CD14-positive monocyte (primary cell): ENCODE results near the gene TMX4. TPM values are rescaled to one million over a fixed set of nuclear protein-coding genes. Genes with fewer than 3 reads are reported as not detected.

Experiments
- DNase-seq, 3 donors: peaks; one replicate each; pipeline ENCODE4 v3.0.0-alpha.2; 2011 to 2022
- H2AFZ ChIP-seq: 2 replicates; pipeline ENCODE4 v1.6.0; 2012; ENCODE audit warnings: mild to moderate bottlenecking, low read depth, low read length, inconsistent platforms; ENCODE audit not compliant: insufficient read depth, poor library complexity, severe bottlenecking
- H3K27ac ChIP-seq, 2 donors: 1 replicate in 1 of 2; 2 replicates in 1 of 2; pipeline ENCODE4 v1.5.1; 2012 to 2013; ENCODE audit warnings: low read length in 2 of 2, control low read depth in 1 of 2, inconsistent platforms in 1 of 2, low read depth in 1 of 2, mild to moderate bottlenecking in 1 of 2
- H3K27me3 ChIP-seq, 2 donors: one replicate each; pipeline versions ENCODE4 v1.6.0 to v1.6.1; 2011 to 2013; ENCODE audit warnings: low read length in 2 of 2; ENCODE audit not compliant: control insufficient read depth in 2 of 2, insufficient read depth in 2 of 2
- H3K36me3 ChIP-seq, 2 donors: replicated peaks in 1 of 2; 1 replicate in 1 of 2; 2 replicates in 1 of 2; pipeline versions ENCODE4 v1.5.1 to v1.6.1; 2012 to 2013; ENCODE audit warnings: low read length in 2 of 2, control low read depth in 1 of 2, inconsistent platforms in 1 of 2, mild to moderate bottlenecking in 1 of 2; ENCODE audit not compliant: insufficient read depth in 2 of 2, control insufficient read depth in 1 of 2
- H3K4me1 ChIP-seq, 2 donors: 1 replicate in 1 of 2; 2 replicates in 1 of 2; pipeline versions ENCODE4 v1.5.1 to v1.6.1; 2012 to 2013; ENCODE audit warnings: low read length in 2 of 2, control low read depth in 1 of 2, inconsistent platforms in 1 of 2, mild to moderate bottlenecking in 1 of 2, moderate library complexity in 1 of 2; ENCODE audit not compliant: insufficient read depth in 2 of 2, control insufficient read depth in 1 of 2
- H3K4me2 ChIP-seq: replicated peaks from 2 replicates; pipeline ENCODE3; 2012; ENCODE audit warnings: low read length, moderate library complexity, mild to moderate bottlenecking; ENCODE audit not compliant: poor library complexity, severe bottlenecking; ENCODE audit errors: extremely low read depth
- H3K4me3 ChIP-seq, 3 experiments: fragments of 200-600 bp in 1 of 3; sonication (generic) in 1 of 3; replicated peaks in 1 of 3; 1 replicate in 2 of 3; 2 replicates in 1 of 3; pipeline ENCODE4 v1.5.1; 2011 to 2013; ENCODE audit warnings: low read length in 3 of 3, mild to moderate bottlenecking in 3 of 3, control low read depth in 2 of 3, low read depth in 2 of 3, inconsistent platforms in 1 of 3, moderate library complexity in 1 of 3
- H3K79me2 ChIP-seq: 2 replicates; pipeline ENCODE4 v1.6.0; 2012; ENCODE audit warnings: mild to moderate bottlenecking, control low read depth, inconsistent platforms, low read length, moderate library complexity; ENCODE audit not compliant: insufficient read depth
- H3K9ac ChIP-seq: 2 replicates; pipeline ENCODE4 v1.6.0; 2017; ENCODE audit warnings: low read length, mild to moderate bottlenecking; ENCODE audit not compliant: insufficient read depth, poor library complexity, severe bottlenecking
- H3K9me3 ChIP-seq, 2 donors: replicated peaks in 1 of 2; 1 replicate in 1 of 2; 2 replicates in 1 of 2; pipeline versions ENCODE4 v1.5.1 to v1.6.1; 2012 to 2013; ENCODE audit warnings: low read length in 2 of 2, control low read depth in 1 of 2; ENCODE audit not compliant: control insufficient read depth in 1 of 2, insufficient read depth in 1 of 2
- H4K20me1 ChIP-seq: 2 replicates; pipeline ENCODE4 v1.6.0; 2012; ENCODE audit warnings: mild to moderate bottlenecking, low read length, control low read depth, moderate library complexity; ENCODE audit not compliant: insufficient read depth
- H3K27ac Mint-ChIP-seq, 7 donors: one replicate each; pipeline ENCODE4 v1.8.0; 2020; ENCODE audit warnings: mild to moderate bottlenecking in 7 of 7, mixed read lengths in 7 of 7, moderate library complexity in 6 of 7, inconsistent platforms in 2 of 7
- H3K27me3 Mint-ChIP-seq, 3 donors: one replicate each; pipeline ENCODE4 v1.8.0; 2021 to 2022; ENCODE audit warnings: low read depth in 3 of 3, mild to moderate bottlenecking in 3 of 3, mixed read lengths in 3 of 3, moderate library complexity in 3 of 3, inconsistent platforms in 1 of 3
- H3K36me3 Mint-ChIP-seq, 2 donors: one replicate each; pipeline ENCODE4 v1.8.0; 2020; ENCODE audit warnings: mixed read lengths in 2 of 2, inconsistent platforms in 1 of 2, mild to moderate bottlenecking in 1 of 2
- H3K4me1 Mint-ChIP-seq: one replicate; pipeline ENCODE4 v1.8.0; 2020; ENCODE audit warnings: mild to moderate bottlenecking, mixed read lengths
- H3K4me3 Mint-ChIP-seq, 2 donors: one replicate each; pipeline ENCODE4 v1.8.0; 2020; ENCODE audit warnings: mild to moderate bottlenecking in 2 of 2, mixed read lengths in 2 of 2, moderate library complexity in 1 of 2
- H3K9me3 Mint-ChIP-seq, 7 donors: one replicate each; pipeline ENCODE4 v1.8.0; 2020 to 2022; ENCODE audit warnings: mixed read lengths in 7 of 7, mild to moderate bottlenecking in 6 of 7, moderate library complexity in 6 of 7, inconsistent platforms in 2 of 7
- WGBS: methylation state at CpG from one replicate; pipeline ENCODE4 v1.1.5; 2013; ENCODE audit warnings: missing lambda C conversion rate; ENCODE audit not compliant: insufficient coverage; 5-methylcytosine and 5-hydroxymethylcytosine counted together
- intact Hi-C, 2 donors: fragments of 100-400 bp; cut with micrococcal nuclease; formaldehyde crosslinking; loops; one replicate each; pipeline versions ENCODE4 v1.15.0 to v1.15.1; 2023
- polyA plus RNA-seq, 3 donors: library from polyadenylated mRNA; depleted of rRNA in 1 of 3; unstranded in 2 of 3; stranded (reverse) in 1 of 3; fragments of 300-500 nt in 2 of 3; fragments of >200 nt in 1 of 3; fragmentation: Illumina TruSeq in 2 of 3; gene quantifications; 1 replicate in 2 of 3; 2 replicates in 1 of 3; pipeline ENCODE4 v1.2.3, GENCODE V29; 2012 to 2021
- TF ChIP-seq, protein P1 (sequence below): fragments of 200-600 bp; IDR thresholded peaks from one replicate; pipeline ENCODE4 v1.8.0; 2022; ENCODE audit warnings: antibody characterized with exemption, mild to moderate bottlenecking

Gene TMX4
- polyA plus RNA-seq, 3 donors = 12.1 to 67.9 (median 55.2) TPM

DNA sequence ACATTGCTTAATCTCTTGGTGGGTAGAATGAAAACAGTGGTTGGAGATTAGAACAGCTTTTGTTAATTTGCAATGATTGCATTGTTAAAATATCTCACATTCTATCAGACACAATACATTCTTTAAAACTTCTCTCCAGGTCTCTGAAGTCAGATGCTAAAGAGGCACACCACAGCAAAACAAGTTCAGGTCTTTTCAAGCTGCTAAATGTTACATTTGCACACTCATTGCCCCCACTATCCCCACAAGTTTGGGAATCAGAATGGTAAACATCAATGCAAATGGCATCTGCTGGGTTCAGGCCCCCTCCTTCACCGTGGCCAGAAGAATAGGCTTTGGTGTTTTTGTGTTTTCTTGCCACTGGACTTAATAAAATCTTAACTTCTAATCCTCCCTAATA lies 69.2 kb downstream of the TMX4 start:
- H3K9ac ChIP-seq = no peak overlapping the region
- no CpG with 5 or more reads among the region's 1 CpG for WGBS
- H3K4me3 ChIP-seq = no peak overlapping the region
- TF ChIP-seq, protein P1, sequence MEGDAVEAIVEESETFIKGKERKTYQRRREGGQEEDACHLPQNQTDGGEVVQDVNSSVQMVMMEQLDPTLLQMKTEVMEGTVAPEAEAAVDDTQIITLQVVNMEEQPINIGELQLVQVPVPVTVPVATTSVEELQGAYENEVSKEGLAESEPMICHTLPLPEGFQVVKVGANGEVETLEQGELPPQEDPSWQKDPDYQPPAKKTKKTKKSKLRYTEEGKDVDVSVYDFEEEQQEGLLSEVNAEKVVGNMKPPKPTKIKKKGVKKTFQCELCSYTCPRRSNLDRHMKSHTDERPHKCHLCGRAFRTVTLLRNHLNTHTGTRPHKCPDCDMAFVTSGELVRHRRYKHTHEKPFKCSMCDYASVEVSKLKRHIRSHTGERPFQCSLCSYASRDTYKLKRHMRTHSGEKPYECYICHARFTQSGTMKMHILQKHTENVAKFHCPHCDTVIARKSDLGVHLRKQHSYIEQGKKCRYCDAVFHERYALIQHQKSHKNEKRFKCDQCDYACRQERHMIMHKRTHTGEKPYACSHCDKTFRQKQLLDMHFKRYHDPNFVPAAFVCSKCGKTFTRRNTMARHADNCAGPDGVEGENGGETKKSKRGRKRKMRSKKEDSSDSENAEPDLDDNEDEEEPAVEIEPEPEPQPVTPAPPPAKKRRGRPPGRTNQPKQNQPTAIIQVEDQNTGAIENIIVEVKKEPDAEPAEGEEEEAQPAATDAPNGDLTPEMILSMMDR = no peak
- Mint-ChIP-seq H3K9me3 (peaks cover 10 to 34% (median 15%) of the 10 kb centered on the region in 7 donors), H3K27me3 (peaks cover 0 to 10% (median 6%) of the 10 kb centered on the region in 3 donors), H3K36me3 (no peaks in the 10 kb centered on the region), H3K27ac (no peak overlapping the region), H3K4me3 (no peak overlapping the region), H3K4me1 (no peaks in the 10 kb centered on the region)
- no peaks in the 10 kb centered on the region for H3K27me3 ChIP-seq
- H3K27ac ChIP-seq = no peak overlapping the region
- no peak for DNase-seq
- H3K9me3 ChIP-seq = no peaks in the 10 kb centered on the region
- H2AFZ ChIP-seq = no peak overlapping the region
- H3K4me1 ChIP-seq = no peaks in the 10 kb centered on the region
- H3K79me2 ChIP-seq = no peaks in the 10 kb centered on the region
- H3K4me2 ChIP-seq = no peak overlapping the region
- H4K20me1 ChIP-seq = no peaks in the 10 kb centered on the region
- H3K36me3 ChIP-seq = no peaks in the 10 kb centered on the region
- intact Hi-C loops = no loop called here

DNA sequence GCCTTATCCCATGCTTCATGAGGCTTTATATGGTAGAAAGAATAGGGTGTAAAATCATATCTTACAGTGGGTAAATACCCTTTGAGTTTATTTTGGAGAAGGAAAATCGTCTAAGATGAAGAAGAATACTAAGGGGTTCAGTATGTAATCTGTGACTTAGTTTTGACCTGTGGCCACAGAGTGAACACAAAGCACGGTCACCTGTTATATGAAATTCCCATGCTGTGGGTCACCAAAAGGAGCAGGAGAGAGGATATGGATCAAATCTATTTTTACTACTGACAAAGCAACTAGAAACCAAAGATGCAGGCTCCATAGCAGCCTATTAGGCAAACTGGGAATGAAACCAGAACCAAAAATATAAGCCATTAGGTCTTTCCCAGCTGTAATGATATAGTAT lies 75.7 kb downstream of the TMX4 start:
- Histone ChIP-seq H3K9me3 (no peaks in the 10 kb centered on the region), H2AFZ (no peak overlapping the region), H3K36me3 (no peaks in the 10 kb centered on the region), H3K27me3 (no peaks in the 10 kb centered on the region), H3K4me3 (no peak overlapping the region), H3K4me1 (no peaks in the 10 kb centered on the region), H3K79me2 (no peaks in the 10 kb centered on the region), H3K9ac (no peak overlapping the region), H3K27ac (no peak overlapping the region), H4K20me1 (no peaks in the 10 kb centered on the region), H3K4me2 (no peak overlapping the region)
- DNase-seq = no peak
- Mint-ChIP-seq H3K27ac (no peak overlapping the region), H3K27me3 (peaks cover 0 to 4% (median 2%) of the 10 kb centered on the region in 3 donors), H3K4me3 (no peak overlapping the region), H3K36me3 (no peaks in the 10 kb centered on the region), H3K4me1 (no peaks in the 10 kb centered on the region), H3K9me3 (peaks cover 0 to 19% (median 7%) of the 10 kb centered on the region in 7 donors)
- WGBS = 67% methylated on average over 1 of the region's 2 CpGs
- TF ChIP-seq, protein P1 = no peak
- intact Hi-C loops = no loop called here
